NCI-H2196 (cell line): ENCODE data around the gene KIAA1958.
"Not testable (repeated sequence)": the region's sequence is repeated elsewhere in the genome, so short reads cannot be mapped to it uniquely, and the experiment has no call there.

Experiments used
- DNase-seq: peaks from one replicate; lab custom pipeline; 2025; ENCODE audit not compliant: unreplicated experiment; lab: John Stamatoyannopoulos, UW

The KIAA1958 gene

DNA sequence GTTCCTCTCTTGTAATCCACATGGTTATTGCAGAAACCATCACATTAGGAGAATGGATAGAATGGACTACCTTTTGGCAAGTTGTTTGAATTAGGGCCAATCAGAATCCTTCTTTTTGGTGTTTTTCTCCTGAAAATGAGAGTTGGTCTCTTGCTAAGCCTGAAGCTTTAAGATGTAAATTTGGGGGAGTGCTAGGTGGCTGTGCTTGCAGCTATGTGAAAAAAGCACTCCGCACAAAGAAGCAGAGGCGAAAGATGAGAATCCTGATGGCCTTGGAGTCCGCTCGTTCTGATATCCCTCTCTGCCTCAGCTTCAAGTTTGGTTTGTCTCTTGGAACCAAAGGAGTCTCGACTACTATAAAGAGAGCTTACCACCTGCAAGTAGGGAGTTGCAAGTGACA lies 167.7 kb downstream of the KIAA1958 start:
- DNase-seq, result no peak

DNA sequence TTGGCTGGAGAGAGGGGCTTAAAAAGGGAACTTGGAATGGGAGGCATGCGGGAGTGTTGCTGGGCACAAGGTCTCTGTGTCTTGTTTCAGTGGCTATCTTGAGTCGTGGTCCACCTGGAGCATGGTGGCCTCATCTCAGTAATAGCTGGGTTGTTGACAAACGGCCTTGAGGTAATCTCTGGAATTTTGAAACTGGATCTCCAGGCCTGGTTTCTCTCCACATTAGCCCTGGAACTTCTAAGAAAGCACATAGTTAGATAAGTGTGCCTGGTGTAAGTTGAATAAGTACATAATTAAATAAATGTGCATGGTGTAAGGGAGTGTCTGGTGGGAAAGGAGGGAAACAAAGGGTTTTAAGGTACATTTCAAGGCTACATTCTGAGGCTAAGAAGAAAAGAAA lies 169.0 kb downstream of the KIAA1958 start:
- no peak for DNase-seq

DNA sequence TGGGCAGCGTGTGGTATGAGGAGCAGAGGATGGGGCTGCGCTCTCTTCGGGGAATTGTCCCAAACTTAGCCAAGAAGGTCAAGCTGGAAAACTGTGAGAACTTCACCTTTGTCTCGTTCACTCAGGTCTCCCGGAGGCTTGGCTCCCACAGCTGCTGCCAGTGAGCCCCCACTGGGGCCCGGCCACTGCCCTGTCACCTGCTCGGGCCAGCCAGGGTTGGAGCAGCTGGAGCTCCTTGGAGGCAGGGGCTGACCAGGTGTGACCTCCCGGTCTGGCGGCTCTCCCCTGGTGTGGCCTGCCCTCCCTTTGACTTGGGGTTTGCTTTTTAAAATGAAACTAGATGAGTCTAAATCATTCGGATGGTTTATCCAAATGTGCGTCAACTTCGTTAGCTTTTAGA lies 173.3 kb downstream of the KIAA1958 start:
- DNase-seq, result no peak

DNA sequence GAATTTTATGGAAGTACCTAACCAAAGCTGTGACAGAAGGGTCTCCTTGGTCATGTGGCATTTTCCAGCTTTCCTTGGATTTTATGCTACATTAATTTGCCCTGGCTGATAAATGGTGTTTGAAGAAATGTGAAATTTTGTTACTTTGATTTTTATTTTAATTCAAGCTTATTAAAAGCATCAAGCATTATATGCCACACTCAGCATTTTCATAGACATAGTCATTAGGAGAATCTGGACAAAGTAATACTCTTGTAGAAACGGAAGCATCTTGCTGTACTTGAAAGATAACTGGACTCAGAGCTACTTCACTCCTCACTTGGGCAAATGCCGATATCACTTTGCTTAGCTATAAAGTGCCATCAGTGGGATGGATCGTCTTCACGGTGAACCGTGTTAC lies 177.1 kb downstream of the KIAA1958 start:
- DNase-seq, result no peak

DNA sequence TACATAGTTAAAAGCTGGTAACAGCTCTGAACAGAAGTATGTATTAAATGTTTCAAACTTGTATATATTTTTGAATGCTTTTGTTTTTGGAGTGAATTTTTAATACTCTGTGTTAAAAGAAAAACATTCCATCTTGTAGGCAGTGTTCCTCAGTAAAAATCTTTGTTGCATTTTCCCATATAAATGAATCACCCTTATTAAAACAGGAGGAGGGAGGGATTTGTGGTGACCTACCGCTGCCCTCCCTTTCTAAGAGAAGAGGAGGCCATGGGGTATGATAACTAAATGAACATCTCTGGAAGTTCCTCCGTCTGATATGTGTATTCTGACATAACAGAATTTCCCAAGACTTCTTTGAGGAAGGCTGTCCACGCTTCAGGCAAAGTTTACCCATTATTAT lies 177.9 kb downstream of the KIAA1958 start:
- no peak for DNase-seq

DNA sequence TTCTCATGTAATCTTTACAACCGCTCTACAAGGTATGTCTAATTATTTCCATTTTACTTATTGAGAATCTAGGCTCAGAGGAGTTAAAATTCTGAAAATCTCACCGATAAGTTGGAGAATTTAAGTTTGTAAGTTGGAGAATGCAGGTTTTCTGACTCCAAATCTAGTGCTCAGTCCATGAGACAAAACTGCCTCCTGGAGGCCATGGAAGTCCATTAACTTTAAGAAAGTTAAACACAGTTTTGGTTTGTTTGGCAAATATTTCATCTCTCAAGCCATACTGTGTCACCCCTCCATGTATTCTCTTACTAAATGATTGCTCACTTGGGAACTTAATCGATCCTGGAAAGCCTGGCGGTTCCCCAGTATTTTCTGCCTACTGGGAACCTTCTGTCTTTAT lies 178.7 kb downstream of the KIAA1958 start:
- no peak for DNase-seq

DNA sequence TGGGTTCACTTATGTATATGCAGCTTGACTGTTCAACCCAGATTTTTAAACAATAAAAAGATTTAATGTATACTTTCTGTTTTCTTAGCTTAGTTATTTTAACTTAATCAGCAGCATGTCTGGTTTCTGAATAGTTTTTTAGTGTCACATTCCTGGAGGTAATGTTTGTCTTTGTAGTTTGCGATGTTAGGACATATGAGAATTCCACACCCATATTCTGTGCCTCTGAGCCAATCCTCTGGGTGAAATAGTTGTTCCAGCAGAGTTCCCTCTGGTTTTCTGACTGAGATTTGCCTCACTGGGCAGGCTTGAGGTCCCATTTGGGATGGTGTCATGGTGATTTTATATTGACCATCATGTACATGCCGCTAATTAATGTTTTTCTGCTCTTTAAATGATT lies 182.7 kb downstream of the KIAA1958 start:
- DNase-seq, result no peak

DNA sequence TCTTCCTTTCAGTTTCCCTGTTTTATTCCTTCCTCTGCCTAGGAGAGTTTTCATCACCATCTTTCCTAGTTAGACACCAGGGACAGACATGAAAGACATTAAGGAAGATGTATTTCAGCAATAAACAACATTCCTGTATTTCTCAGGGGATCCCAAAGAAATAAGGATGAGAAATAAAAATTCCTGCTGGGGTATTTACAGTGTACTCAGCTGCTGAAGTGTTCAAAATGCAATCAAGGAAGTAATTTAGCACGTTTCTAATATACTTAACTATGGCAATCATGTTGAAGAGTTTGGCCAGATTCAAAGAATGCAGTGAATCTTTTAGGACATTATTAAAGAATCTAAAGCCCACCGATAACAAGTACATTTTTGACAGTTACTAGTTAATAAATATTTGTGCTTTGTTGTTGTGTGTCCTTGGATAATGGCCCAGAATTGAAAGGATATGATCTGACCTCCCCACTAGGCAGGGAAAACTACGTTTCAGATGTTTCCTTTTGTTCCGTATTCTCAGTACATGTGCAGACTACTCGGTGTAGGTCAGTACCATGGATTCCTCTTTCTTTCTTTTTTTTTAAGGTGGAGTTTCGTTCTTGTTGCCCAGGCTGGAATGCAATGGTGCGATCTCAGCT lies 184.5 kb downstream of the KIAA1958 start:
- no peak for DNase-seq

DNA sequence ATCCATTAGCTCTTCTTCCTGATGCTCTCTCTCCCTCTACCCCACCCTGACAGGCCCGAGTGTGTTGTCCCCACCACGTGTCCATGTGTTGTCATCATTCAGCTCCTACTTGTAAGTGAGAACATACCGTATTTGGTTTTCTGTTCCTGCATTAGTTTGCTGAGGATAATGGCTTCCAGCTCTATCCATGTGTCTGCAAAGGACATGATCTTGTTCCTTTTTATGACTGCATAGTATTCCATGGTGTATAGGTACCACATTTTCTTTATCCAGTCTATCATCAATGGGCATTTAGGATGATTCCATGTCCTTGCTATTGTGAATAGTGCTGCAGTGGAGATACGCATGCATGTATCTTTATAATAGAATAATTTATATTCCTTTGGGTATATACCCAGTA lies 186.6 kb downstream of the KIAA1958 start:
- not testable (repeated sequence) for DNase-seq

DNA sequence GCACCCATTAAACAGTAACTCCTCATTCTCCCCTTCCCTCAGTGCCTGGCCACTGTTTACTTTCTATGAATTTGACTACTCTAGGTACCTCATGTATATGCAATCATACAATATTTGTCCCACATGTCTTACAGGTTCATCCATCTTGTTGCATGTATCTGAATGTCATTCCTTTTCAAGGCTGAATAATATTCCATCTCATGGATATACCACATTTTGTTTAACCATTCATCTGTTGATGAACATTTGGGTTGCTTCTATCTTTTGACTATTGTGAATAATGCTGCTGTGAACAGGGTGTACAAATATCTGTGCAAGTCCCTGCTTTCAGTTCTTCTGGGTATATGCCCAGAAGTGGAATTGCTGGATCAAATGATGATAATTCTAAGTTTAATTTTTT lies 190.4 kb downstream of the KIAA1958 start:
- DNase-seq, result no peak

DNA sequence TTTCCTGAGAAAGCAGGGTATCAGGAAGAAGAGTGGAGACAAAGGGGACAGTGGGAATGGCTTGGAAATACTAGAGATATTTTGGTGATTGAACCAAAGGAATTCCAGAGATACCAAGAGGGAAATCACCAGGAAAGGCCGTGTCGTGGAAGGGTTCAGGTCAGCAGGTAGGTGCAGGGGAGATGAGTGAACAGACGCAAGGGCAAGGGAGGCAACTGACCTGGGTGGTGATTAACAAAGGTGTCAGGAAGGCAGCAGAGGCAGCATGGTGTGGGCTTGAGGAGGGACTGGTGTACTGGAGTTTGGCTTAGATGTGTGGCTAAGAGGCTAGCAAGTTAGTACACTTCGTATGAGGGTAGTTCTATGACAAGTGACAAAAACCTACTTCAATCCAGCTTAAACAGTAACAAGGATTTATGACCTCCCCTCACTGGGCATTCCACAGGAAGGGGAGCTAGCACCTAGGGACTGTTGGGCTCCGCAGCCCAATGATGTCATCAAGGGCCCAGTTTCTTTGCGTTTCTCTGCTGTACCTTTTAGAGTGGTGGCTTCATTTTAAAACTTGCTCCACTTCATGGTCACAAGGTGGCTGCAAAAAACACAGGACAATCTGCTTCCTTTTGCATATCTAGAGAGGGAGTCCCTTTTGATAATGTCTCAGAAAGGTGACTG lies 194.2 kb downstream of the KIAA1958 start:
- DNase-seq, result no peak

DNA sequence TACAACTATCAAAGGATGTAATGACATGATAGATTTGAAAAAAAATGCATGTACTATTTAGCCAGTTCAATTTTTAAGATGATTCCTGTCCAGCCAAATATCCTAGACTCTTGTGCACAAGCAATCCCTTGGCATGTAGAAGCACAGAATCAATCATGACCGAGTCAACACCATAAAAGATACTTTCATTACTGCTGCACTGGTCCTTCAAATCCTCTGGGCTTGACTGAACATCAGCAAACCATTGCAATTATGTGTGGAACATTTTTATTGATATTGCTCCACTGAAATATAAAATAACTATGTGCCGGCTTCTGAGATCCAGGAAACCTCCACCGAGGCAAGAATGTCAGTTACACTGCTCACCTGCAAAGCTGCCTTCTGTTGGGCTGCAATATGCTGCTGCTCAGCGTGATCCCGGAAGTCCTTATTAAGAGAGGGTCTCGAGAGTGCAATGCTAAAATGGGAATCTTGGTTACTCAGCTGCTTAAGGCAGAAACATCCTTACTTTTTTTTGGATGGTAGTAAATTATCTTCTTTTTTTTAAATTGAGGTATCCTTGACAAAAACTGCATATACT lies 202.6 kb downstream of the KIAA1958 start:
- DNase-seq, result no peak

DNA sequence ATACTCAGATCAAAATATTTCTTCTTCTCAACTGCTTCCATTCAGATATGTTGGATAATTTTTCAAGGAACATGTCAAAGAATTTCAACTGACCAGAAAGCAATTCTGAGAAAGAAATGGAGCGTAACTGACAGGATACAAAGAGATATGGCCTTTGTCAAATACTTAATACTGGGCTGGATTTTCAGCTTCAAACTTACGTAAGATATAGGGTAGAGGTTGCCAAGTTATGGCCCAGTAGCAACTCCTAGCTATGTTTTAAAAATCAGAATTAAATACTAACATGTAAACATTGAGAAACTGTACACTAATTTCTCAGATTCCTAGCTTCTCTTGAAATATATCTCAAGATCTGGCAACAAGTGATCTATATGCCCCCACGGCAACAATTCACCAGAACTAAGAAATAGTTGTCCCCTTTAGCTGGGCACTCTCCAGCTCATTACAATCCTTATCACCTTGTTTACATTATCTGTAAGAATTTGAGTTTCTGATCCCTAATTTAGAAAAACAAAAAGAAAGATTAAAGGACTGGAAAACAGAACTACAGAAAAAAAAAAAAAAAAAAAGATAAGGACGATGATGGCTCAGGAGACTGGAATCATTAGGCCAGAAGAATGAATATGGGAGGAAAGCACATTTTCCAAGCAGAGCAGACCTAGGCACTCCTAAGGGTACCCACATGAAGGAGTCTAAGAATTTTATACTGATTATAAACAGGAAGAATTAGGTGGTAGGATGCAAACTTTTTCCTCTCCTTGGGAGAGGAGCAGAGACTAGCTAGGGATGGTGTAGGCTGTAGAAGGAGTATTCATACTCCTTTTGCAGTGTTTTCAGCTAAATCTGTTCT lies 208.3 kb downstream of the KIAA1958 start:
- DNase-seq, result no peak

DNA sequence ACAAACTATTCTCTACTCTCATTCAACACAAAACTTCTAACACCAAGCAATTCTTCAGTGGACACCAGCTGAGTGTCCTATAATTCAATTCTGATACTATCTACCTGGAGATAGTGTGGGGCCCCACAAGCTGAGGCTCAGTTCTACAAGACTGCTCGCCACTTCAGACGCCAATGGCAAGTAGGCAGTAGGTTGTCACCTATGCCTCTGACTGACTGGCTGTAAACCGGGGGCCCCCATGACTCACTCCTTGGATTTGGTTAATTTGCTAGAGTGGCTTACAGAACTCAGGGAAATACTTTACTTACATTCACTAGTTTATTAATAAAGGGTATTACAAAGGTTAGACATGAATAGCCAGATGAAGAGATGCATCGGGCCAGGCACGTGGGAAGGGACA lies 209.8 kb downstream of the KIAA1958 start:
- no peak for DNase-seq

DNA sequence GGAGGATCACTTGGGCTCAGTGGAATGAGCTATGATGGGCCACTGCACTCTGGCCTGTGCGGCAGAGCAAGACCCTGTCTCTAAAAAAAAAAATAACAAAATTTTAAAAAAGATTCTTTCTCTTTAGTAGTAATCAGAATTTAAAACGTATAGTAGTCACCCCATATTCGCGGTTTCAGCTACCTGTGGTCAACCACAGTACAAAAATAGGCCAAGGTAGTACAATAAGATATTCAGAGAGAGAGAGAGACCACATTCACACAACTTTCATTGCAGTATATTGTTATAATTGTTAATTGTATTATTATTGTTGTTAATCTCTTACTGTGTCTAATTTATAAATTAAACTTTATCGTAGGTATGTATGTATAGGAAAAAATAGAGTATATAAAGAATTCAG lies 212.6 kb downstream of the KIAA1958 start:
- no peak for DNase-seq

DNA sequence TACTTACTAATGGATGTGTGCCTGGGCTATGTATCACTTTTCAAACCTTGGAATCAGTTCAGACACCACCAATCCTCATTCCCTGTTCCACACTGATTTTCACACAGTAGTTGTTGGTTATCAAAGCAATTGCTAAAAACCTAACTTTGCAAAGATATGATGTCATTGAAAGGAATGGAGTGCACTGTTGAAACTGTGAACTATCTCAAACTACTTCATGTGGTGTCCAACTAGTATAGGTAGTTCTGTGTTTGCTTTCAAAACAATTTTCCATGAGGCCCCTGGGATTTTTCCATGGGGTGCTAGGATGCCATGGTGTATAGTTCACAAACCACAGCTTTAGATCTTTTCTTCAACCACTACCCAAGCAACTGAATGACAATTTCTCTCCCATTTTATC lies 213.5 kb downstream of the KIAA1958 start:
- DNase-seq, result no peak

DNA sequence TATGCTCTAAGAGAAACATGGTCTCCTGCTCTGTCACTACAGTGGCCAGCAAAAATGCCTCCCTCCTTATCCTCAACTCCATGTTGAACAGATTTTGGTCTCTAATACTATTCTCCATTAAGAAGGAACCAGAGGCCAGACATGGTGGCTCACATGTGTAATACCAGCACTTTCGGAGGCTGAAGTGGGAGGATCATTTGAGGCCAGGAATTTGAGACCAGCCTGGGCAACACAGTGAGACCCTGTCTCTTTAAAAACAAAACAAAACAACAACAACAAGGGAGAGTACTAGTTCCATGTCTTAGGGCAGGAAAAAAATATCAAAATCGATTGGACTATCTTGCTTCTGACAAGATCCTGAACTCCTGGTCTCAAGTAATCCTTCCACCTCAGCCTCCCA lies 216.7 kb downstream of the KIAA1958 start:
- DNase-seq, result no peak

DNA sequence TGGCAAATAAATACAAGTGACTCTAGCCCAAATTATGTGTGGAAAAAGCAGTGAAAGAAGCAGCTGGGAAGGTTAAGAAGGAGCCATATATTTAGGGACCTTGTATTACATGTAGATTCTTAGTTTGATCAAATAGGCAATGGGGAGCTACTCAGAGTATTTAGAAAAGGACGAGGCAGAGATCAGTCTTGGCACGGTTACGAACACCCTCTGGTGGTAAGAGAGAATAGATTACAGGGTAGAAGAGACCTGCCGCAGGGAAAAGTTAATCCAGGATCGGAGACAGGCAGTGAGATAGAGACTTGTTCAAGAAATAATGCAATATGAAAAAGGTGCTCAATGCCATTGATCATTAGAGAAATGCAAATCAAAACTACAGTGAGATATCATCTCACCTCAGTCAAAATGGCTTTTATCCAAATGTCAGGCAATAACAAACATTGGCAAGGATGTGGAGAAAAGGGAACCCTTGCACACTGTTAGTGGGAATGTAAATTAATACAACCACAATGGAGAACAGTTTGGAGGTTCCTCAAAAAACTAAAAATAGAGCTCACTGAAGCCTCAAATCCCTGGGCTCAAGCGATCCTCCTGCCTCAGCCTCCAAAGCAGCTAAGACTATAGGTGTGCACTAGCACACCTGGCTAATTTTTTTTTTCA lies 219.3 kb downstream of the KIAA1958 start:
- DNase-seq, result peak; percentile 5

DNA sequence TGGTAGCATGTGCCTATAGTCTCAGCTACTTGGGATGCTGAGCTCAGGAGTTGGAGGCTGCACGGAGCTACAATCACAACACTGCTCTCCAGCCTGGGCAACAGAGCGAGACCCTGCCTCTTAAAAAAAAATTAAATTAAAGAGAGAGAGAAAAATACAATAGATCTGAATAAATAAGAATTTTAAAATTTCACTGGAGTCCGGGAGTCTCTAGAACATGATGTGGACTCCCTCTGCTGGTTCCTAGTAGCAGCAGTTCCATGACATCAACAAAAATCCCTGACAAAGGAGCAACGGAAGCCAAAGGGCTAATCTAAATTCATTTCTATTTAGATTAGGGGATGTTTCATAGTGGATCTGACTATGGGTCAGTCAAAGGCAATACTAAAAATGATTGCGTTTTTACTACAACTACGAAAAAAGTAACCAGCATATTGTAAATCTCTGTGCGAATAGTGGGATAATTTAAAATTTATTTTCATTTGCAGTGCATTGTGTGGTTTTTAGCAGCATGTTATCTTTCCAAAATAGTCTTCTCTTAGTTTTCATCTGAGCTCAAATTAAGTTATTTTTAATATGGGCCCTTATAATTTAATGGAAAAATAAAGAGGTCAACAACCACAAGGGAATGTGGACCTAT lies 224.5 kb downstream of the KIAA1958 start:
- DNase-seq, result peak; percentile 31

DNA sequence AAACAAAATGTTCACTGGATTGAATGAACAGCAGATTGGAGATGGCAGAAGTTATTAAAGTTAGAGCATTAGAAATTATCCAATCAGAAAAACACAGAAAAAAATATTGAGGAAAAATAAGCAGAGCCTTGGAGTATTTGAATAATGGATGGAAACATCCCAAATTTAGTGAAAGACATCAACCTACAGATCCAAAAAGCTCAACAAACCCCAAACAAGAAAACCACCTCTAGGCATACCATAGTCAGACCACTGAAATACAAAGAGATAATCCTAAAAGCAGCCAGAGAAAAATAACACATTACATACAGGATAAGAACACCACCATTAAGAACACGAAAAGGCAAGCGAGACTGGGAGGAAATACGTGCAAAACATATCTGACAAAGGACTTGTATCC lies 226.1 kb downstream of the KIAA1958 start:
- no peak for DNase-seq
